Stimulated activated memory B cell treated with anti-CD40 and anti-IgM and Interleukin-4, amounts not matched to agents 10 μg/mL and 1 μg/mL and 100 μg/mL, for 72 hours (primary cell): ENCODE results near the gene EHD4.

Experiments
- ATAC-seq: fragments of 150-1000 bp; cut with Tn5 transposase; 2 replicates; pipeline ENCODE4 v1.10.0; 2021
- H3K27ac Mint-ChIP-seq: one replicate; pipeline ENCODE4 v1.8.0; 2022; ENCODE audit warnings: mild to moderate bottlenecking, mixed read lengths
- H3K27me3 Mint-ChIP-seq: one replicate; pipeline ENCODE4 v1.8.0; 2022; ENCODE audit warnings: mixed read lengths
- H3K36me3 Mint-ChIP-seq: one replicate; pipeline ENCODE4 v1.8.0; 2022; ENCODE audit warnings: mixed read lengths
- H3K4me1 Mint-ChIP-seq: one replicate; pipeline ENCODE4 v1.8.0; 2022; ENCODE audit warnings: mixed read lengths
- H3K4me3 Mint-ChIP-seq: one replicate; pipeline ENCODE4 v1.8.0; 2022; ENCODE audit warnings: mild to moderate bottlenecking, moderate library complexity, mixed read lengths
- H3K9me3 Mint-ChIP-seq: one replicate; pipeline ENCODE4 v1.8.0; 2022; ENCODE audit warnings: mixed read lengths

EHD4 gene

DNA sequence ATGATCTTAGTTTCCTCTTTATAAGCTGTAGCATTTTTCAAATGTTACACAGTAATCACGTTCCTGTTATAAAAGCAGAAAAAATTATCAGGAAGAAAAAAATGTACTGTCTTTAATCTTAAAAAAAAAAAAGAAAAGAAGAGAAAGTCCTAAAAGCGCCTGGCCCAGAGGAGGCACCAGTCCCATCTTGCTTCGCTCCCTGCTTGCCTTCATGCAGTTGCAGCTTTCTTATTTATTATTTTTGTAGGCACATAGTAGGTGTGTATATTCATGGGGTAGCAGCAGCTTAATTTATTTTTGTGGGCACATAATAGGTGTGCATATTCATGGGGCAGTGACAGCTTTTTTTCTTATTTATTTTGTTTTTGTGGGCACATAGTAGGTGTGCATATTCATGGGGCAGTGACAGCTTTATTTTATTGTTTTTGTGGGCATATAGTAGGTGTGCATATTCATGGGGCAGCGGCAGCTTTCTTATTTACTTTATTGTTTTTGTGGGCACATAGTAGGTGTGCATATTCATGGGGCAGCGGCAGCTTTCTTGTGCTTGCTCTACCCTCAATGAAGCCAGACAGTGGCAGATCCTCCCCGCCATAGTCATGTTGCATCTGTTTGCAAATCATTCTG, 5.5 kb upstream of the EHD4 start:
- no peaks in the 10 kb centered on the region for H3K36me3 Mint-ChIP-seq
- H3K4me1 Mint-ChIP-seq = peaks cover 6% of the 10 kb centered on the region
- no peak overlapping the region for H3K4me3 Mint-ChIP-seq
- H3K27me3 Mint-ChIP-seq = peaks cover 24% of the 10 kb centered on the region
- no peaks in the 10 kb centered on the region for H3K9me3 Mint-ChIP-seq
- ATAC-seq = no peak
- no peak overlapping the region for H3K27ac Mint-ChIP-seq

DNA sequence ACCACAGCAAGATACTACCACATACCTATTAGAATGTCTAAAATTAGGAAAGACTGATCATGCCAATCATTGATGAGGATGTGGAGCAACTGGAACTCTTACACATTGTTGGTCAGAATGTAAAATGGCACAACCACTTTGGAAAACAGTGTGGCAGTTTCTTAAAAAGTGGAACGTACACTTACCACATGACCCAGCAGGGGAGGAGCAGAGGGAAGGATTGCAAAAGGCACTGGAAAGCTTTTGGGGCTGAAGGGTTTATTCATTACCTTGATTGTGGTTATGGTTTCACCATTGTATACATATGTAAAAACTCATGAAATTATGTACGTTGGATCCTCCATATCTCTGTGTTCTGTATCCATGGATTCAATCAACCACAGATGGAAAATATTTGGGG, 3.3 kb upstream of the EHD4 start:
- no peaks in the 10 kb centered on the region for H3K36me3 Mint-ChIP-seq
- no peak overlapping the region for H3K27ac Mint-ChIP-seq
- no peak overlapping the region for H3K4me3 Mint-ChIP-seq
- no peak for ATAC-seq
- peaks cover 21% of the 10 kb centered on the region for H3K4me1 Mint-ChIP-seq
- peaks cover 24% of the 10 kb centered on the region for H3K27me3 Mint-ChIP-seq
- no peaks in the 10 kb centered on the region for H3K9me3 Mint-ChIP-seq

- peaks cover 38% of the 10 kb centered on the region for H3K4me1 Mint-ChIP-seq
- ATAC-seq = no peak
- no peak overlapping the region for H3K27ac Mint-ChIP-seq
- no peak overlapping the region for H3K4me3 Mint-ChIP-seq
- peaks cover 8% of the 10 kb centered on the region for H3K36me3 Mint-ChIP-seq
- H3K9me3 Mint-ChIP-seq = no peaks in the 10 kb centered on the region
- peaks cover 24% of the 10 kb centered on the region for H3K27me3 Mint-ChIP-seq
Measured at GRCh38 chr15:41974041-41974440, 1.7 kb upstream of the EHD4 start.

DNA sequence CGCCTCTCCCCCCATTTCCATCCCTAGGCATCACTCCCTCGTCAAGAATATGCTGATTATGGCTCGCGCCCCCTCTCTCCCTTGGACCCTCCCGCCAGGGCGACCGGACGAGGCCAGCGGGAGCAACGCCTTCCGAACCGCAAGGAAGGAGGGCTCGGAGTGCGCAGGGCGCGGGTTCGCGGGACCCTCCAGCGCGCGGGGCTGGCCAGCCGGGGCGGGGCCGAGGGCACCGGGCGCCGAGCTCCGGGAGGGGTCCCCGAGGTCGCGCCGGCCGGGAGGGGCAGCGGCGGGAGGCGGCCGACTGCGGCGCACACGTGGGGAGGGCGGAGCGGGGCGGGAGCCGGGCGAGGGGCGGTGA, 483 bp downstream of the EHD4 start:
- Mint-ChIP-seq H3K27me3 (peaks cover 24% of the 10 kb centered on the region), H3K27ac (peak overlapping the region; percentile 91), H3K4me3 (peak overlapping the region; percentile 89), H3K9me3 (no peaks in the 10 kb centered on the region), H3K4me1 (peaks cover 59% of the 10 kb centered on the region), H3K36me3 (peaks cover 16% of the 10 kb centered on the region)
- ATAC-seq = peak; percentile 61

GRCh38 chr15:41971089-41971894, 1.1 kb downstream of the EHD4 start:
- Mint-ChIP-seq H3K9me3 (no peaks in the 10 kb centered on the region), H3K4me3 (peak overlapping the region; percentile 89), H3K27me3 (peaks cover 24% of the 10 kb centered on the region), H3K36me3 (peaks cover 22% of the 10 kb centered on the region), H3K27ac (peak overlapping the region; percentile 91), H3K4me1 (peaks cover 65% of the 10 kb centered on the region)
- peak; percentile 74 for ATAC-seq

DNA sequence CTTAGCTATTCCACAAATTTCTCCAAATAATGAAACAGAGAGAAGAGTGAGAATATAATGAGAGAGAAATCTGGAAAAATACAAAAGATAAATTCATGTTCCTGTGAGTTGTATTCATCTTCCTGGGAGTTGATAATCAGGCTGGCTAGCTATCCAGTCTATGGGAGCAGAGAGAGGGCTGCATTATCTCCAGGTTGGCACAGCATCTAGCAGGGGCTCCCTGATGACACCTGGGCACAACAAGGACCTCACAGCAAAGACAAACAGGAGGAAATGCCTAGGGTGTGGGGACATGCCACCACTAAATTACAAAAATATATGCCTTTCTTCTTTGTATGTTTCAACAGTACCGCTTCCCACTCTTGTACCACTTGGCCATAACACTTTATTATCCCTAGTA, 1.9 kb downstream of the EHD4 start:
- Mint-ChIP-seq H3K27me3 (peaks cover 19% of the 10 kb centered on the region), H3K9me3 (no peaks in the 10 kb centered on the region), H3K4me3 (peak overlapping the region; percentile 89), H3K4me1 (peaks cover 72% of the 10 kb centered on the region), H3K27ac (peak overlapping the region; percentile 91), H3K36me3 (peaks cover 28% of the 10 kb centered on the region)
- no peak for ATAC-seq

DNA sequence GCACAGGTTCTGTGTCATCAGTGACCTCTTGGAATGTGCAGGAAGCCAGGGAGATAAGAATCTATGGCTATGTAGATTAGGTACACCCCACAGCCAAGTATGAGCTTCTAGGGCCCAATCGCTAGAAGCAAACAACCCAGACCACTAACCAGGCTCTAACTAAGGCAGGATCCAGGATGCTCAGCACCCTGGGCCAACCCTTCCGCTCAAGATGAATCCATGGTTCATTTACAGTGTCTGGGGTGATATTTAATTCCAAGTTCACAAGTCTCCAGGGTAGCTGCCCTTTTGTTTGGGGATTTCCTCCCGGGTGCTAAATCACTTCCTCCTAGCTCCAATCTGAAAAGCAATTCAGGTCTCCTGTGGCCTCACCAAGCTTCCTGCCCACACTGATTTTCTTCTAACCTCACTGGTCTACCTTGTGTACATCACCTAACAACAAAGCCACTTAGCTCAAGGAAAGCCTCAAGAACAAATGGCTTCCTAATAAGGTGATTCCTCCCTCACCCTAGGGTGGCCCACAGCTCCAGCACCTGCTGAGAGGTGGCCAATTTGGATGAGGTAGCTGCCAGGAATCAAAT, 2.4 kb downstream of the EHD4 start:
- peak; percentile 40 for ATAC-seq
- Mint-ChIP-seq H3K4me3 (peak overlapping the region; percentile 89), H3K27ac (peak overlapping the region; percentile 91), H3K36me3 (peaks cover 28% of the 10 kb centered on the region), H3K27me3 (peaks cover 14% of the 10 kb centered on the region), H3K9me3 (no peaks in the 10 kb centered on the region), H3K4me1 (peaks cover 72% of the 10 kb centered on the region)

GRCh38 chr15:41968701-41969100, 3.7 kb downstream of the EHD4 start:
- Mint-ChIP-seq H3K4me1 (peaks cover 72% of the 10 kb centered on the region), H3K36me3 (peaks cover 28% of the 10 kb centered on the region), H3K4me3 (peak overlapping the region; percentile 8), H3K9me3 (no peaks in the 10 kb centered on the region), H3K27ac (peak overlapping the region; percentile 82), H3K27me3 (peaks cover 2% of the 10 kb centered on the region)
- ATAC-seq = no peak

- H3K36me3 Mint-ChIP-seq = peaks cover 28% of the 10 kb centered on the region
- peak overlapping the region; percentile 82 for H3K27ac Mint-ChIP-seq
- ATAC-seq = peak; percentile 19
- no peaks in the 10 kb centered on the region for H3K9me3 Mint-ChIP-seq
- peaks cover 64% of the 10 kb centered on the region for H3K4me1 Mint-ChIP-seq
- H3K4me3 Mint-ChIP-seq = peak overlapping the region; percentile 33
- H3K27me3 Mint-ChIP-seq = no peaks in the 10 kb centered on the region
Measured at GRCh38 chr15:41967506-41968206, 4.7 kb downstream of the EHD4 start.

DNA sequence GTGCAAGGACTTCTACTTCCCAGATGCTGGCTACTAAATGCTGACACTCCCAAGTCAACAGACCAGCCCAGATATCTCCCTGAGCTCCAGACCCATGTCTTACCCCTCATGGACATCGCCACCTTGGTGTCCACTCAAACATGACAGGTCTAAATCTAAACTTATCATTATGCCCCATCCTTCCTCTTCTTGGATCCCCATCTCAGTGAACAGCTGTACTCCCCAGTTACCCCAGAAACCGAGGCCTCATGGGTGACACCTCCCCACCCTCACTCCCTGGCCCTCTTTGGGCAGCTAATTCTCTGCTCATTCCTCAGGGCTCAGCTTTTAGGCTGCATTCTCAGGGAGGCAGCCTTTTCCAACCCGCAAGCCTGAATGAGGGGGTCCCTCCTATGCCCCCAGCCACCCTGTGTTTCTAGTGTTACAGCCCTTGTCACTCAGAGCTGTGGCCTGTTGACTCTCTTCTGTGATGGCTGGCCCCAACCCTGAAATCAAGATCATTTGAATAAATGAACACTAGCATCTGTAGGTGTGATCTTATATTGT, 5.4 kb downstream of the EHD4 start:
- Mint-ChIP-seq H3K36me3 (peaks cover 32% of the 10 kb centered on the region), H3K9me3 (no peaks in the 10 kb centered on the region), H3K27me3 (no peaks in the 10 kb centered on the region), H3K4me1 (peaks cover 62% of the 10 kb centered on the region), H3K4me3 (no peak overlapping the region), H3K27ac (peak overlapping the region; percentile 82)
- no peak for ATAC-seq

DNA sequence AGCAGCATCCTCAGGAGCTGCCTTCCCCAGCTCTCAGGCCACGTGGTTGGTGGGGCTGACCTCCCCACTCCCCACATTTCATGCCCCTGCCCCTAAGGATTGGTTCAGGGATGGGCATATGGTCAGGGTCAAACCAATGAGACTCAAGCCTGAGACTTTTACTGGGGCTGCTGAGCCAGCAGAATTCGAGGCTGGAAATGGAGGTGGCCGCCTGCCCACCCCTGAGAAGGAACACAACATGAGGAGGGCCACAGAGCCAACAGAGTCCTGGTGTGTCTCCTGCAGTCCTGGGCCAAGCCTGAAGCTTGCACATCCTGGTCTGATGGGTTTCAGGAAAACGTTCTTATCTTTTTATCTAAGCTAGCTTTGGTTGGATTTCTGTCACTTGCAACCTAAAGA, 5.9 kb downstream of the EHD4 start:
- peaks cover 58% of the 10 kb centered on the region for H3K4me1 Mint-ChIP-seq
- peak overlapping the region; percentile 82 for H3K27ac Mint-ChIP-seq
- ATAC-seq = no peak
- no peaks in the 10 kb centered on the region for H3K9me3 Mint-ChIP-seq
- no peak overlapping the region for H3K4me3 Mint-ChIP-seq
- H3K36me3 Mint-ChIP-seq = peaks cover 36% of the 10 kb centered on the region
- H3K27me3 Mint-ChIP-seq = no peaks in the 10 kb centered on the region

DNA sequence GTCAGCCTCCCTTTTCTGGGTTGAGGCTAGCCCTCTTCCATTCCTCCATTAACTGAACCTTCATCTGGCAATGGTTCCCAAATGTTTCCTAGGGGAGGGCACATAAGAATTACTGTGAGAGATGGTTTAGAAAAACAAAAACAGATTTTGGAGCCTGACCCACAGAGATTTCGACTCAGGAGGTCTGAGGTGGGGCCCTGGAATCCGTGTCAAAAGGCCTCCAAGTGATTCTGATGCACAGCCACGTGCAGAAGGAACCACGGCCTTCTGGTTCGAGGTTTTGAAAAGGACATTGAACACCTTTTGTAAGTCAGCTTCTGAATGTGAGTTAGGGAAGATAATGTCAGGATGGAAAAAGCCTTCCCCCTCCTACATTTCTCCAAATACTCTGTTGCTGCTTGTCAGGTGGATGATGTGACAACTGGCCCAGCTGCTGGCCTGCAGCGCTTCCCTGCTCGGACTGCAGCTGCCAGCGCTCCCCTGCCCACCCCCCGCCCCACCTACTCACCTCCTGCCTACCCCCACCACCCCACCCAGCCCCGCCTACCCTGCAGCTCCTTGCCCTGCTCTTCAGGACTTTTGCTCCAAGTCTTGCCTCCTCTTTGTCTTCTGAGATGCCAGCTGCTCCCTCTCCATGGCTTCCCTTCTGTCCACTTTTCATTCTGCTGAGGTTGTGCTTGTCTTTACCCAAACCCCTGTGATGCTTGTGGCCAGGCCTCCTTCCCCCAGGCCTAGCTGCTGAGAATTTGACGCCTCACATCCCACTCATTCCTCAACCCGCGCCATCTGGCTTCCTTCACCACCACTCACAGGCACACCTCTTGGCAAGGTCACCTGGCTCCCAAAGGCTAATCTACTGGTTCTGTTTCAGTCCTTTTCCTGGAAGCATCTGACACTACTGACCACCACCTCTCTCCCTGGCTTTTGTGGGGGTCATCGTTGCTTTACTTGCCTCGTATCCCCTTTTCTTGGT, 6.6 kb downstream of the EHD4 start:
- no peak overlapping the region for H3K4me3 Mint-ChIP-seq
- H3K36me3 Mint-ChIP-seq = peaks cover 36% of the 10 kb centered on the region
- peak overlapping the region; percentile 82 for H3K27ac Mint-ChIP-seq
- no peaks in the 10 kb centered on the region for H3K9me3 Mint-ChIP-seq
- H3K4me1 Mint-ChIP-seq = peaks cover 51% of the 10 kb centered on the region
- no peaks in the 10 kb centered on the region for H3K27me3 Mint-ChIP-seq
- ATAC-seq = no peak

DNA sequence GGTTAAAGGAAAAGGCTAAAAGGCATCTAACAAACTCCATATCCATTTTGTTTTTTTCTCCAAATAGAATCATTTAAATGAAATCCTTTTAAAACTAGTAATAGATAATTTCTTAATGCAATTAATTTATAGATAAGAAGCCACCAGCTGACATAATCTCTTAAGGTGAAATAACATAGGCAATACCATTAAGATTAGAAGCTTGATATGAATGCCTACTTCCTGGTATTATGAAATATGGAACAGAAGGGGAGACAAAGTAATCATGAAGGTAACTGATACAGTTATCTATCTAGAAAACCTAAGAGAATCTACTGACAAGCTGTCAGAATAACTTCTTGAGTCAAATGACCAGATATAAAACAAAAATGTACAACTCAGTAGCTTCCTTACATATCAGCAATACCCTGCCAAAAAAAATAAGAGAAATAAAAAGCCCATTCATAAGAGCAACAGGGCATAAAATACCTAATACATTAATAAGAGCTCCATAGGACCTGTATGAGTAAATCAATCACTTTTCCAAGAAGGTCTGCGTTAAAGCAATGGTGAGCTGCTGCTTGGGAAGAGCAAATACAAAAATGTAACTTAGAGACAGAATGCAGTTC, 10.7 kb downstream of the EHD4 start:
- Mint-ChIP-seq H3K4me1 (peaks cover 20% of the 10 kb centered on the region), H3K27ac (no peak overlapping the region), H3K9me3 (no peaks in the 10 kb centered on the region), H3K27me3 (no peaks in the 10 kb centered on the region), H3K4me3 (no peak overlapping the region), H3K36me3 (peaks cover 29% of the 10 kb centered on the region)
- ATAC-seq = no peak

GRCh38 chr15:41961001-41961518, 11.3 kb downstream of the EHD4 start:
- Mint-ChIP-seq H3K4me3 (no peak overlapping the region), H3K9me3 (no peaks in the 10 kb centered on the region), H3K36me3 (peaks cover 22% of the 10 kb centered on the region), H3K4me1 (peaks cover 13% of the 10 kb centered on the region), H3K27me3 (no peaks in the 10 kb centered on the region), H3K27ac (no peak overlapping the region)
- ATAC-seq = no peak
